Small intestine (tissue), 7 donors: ENCODE results near the gene SPAG9. TPM values are rescaled to one million over a fixed set of nuclear protein-coding genes. Genes with fewer than 3 reads are reported as not detected.
"Not testable (repeated sequence)": the region's sequence is repeated elsewhere in the genome, so short reads cannot be mapped to it uniquely, and the experiment has no call there.

ENCODE experiments used
- DNase-seq, 2 donors: peaks; one replicate each; pipeline versions ENCODE4 v3.0.0 to v3.0.0-alpha.2; 2013
- FAIRE-seq: peaks from 2 replicates; lab custom pipeline; 2012; peaks lifted over from hg19 to GRCh38; lab: Jason Lieb, UNC
- H3K27ac ChIP-seq, 3 donors: one replicate each; pipeline ENCODE4 v1.5.1; 2013; ENCODE audit warnings: low read length in 2 of 3, mild to moderate bottlenecking in 2 of 3, control low read depth in 1 of 3, inconsistent platforms in 1 of 3, low read depth in 1 of 3, moderate library complexity in 1 of 3
- H3K27me3 ChIP-seq, 3 donors: one replicate each; pipeline ENCODE4 v1.6.1; 2013; ENCODE audit warnings: low read length in 3 of 3, inconsistent platforms in 1 of 3; ENCODE audit not compliant: control insufficient read depth in 3 of 3, insufficient read depth in 3 of 3
- H3K36me3 ChIP-seq, 3 donors: one replicate each; pipeline ENCODE4 v1.6.1; 2013; ENCODE audit warnings: low read length in 3 of 3, inconsistent platforms in 1 of 3, low read depth in 1 of 3, mild to moderate bottlenecking in 1 of 3, moderate library complexity in 1 of 3; ENCODE audit not compliant: control insufficient read depth in 3 of 3, insufficient read depth in 2 of 3
- H3K4me1 ChIP-seq, 3 donors: one replicate each; pipeline ENCODE4 v1.6.1; 2013; ENCODE audit warnings: low read length in 2 of 3, inconsistent platforms in 1 of 3, low read depth in 1 of 3, mild to moderate bottlenecking in 1 of 3, moderate library complexity in 1 of 3; ENCODE audit not compliant: control insufficient read depth in 3 of 3, insufficient read depth in 2 of 3
- H3K4me3 ChIP-seq, 3 donors: one replicate each; pipeline ENCODE4 v1.5.1; 2013; ENCODE audit warnings: low read length in 3 of 3, control low read depth in 1 of 3, inconsistent platforms in 1 of 3, low read depth in 1 of 3, mild to moderate bottlenecking in 1 of 3, moderate library complexity in 1 of 3
- H3K9me3 ChIP-seq, 2 donors: one replicate each; pipeline ENCODE4 v1.6.1; 2013; ENCODE audit warnings: low read depth in 1 of 2, low read length in 1 of 2; ENCODE audit not compliant: control insufficient read depth in 2 of 2, insufficient read depth in 1 of 2
- WGBS, 3 donors: extraction: QIAGEN DNeasy Blood & Tissue Kit; methylation state at CpG; one replicate each; pipeline ENCODE4 v1.1.7; 2013; 5-methylcytosine and 5-hydroxymethylcytosine counted together
- polyA plus RNA-seq, 4 donors: library from polyadenylated mRNA; stranded (reverse) in 3 of 4; unstranded in 1 of 4; fragments of 200-250 nt in 3 of 4; fragments of 120-200 nt in 1 of 4; gene quantifications; one replicate each; pipeline versions ENCODE4 v1.2.1 to v1.2.3, GENCODE V29; 2013
- donor health status: healthy with polysubstance abuse.
- donor health status: control.
- donor health status: control.
- donor health status: Bipolar disorder and iron deficiency.
- donor health status: healthy.

SPAG9 gene
- polyA plus RNA-seq, 4 donors: 14.1 to 65.9 (median 18.5) TPM

DNA sequence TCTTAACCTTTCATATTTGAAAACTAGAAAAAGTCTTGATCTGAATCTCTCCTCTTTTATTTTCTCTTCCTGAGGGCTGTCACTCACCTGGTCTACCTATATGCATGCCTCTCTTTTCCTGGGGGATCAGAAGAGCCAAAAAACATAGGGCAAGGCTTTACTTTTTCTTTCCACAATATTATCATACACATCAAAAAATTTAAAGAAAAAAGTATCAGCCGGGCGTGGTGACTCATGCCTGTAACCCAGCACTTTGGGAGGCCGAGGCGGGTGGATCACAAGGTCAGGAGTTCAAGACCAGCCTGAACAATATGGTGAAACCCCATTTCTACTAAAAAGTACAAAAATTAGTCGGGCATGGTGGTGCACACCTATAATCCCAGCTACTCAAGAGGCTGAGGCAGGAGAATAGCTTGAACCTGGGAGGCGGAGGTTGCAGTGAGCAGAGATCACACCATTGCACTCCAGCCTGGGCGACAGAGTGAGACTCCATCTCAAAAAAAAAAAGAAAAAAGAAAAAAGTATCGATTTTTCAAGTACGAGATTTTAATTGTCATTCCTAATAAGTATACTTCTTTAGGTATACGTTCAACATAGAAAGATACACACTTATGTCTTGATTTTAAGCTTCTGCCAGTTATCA, 1.9 kb upstream of the SPAG9 start:
- not testable (repeated sequence) for H3K4me3 ChIP-seq, H3K36me3 ChIP-seq, H3K27me3 ChIP-seq, H3K9me3 ChIP-seq, FAIRE-seq, DNase-seq
- Histone ChIP-seq H3K4me1 (peaks cover 0 to 58% (median 0%) of the 10 kb centered on the region in 3 donors), H3K27ac (peak overlapping the region; percentile 95 to 98 (median 96))
- WGBS, 3 donors: 61 to 83% (median 75%) methylated on average over 10 of the region's 10 CpGs

GRCh38 chr17:51121620-51122472, 1.2 kb upstream of the SPAG9 start:
- H3K27ac ChIP-seq: peak overlapping the region; percentile 95 to 98 (median 96)
- peak; percentile 96 to 97 for DNase-seq
- no peaks in the 10 kb centered on the region for H3K9me3 ChIP-seq
- no peak for FAIRE-seq
- 10 to 16% (median 13%) methylated on average over 23 of the region's 23 CpGs for WGBS, 3 donors
- H3K4me3 ChIP-seq: peak overlapping the region in 2 of 3 donors; percentile 53 to 99
- H3K36me3 ChIP-seq: peaks cover 0 to 5% (median 0%) of the 10 kb centered on the region in 3 donors
- H3K27me3 ChIP-seq: no peaks in the 10 kb centered on the region
- peaks cover 0 to 51% (median under 1%) of the 10 kb centered on the region in 3 donors for H3K4me1 ChIP-seq

DNA sequence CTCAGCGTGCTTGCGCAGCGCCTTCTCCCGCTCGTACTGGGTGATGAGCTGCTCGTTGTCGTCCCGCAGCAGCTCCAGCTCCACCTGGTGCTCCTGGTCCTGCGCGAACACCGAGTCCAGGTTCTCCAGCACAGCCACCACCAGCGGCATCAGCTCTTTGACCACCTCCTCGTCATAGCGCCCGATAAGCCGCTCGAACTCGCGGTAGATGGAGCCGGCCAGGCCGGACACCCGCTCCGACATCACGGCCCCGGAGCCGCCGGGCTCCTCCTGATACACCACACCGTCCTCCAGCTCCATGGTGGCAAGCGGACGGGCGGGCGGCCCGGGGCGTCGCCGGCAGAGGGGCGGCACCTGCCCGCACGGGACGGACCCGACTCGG, 320 bp downstream of the SPAG9 start:
- peaks cover 0 to 39% (median 2%) of the 10 kb centered on the region in 3 donors for H3K4me1 ChIP-seq
- FAIRE-seq (no peak), DNase-seq (peak in 1 of 2 donors; percentile 56)
- peak overlapping the region; percentile 93 to 99 (median 94) for H3K4me3 ChIP-seq
- 0 to 1% (median 0%) methylated on average over 26 to 42 of the region's 42 CpGs for WGBS, 3 donors
- peak overlapping the region; percentile 96 to 99 (median 99) for H3K27ac ChIP-seq
- H3K27me3 ChIP-seq: no peaks in the 10 kb centered on the region
- no peaks in the 10 kb centered on the region for H3K9me3 ChIP-seq
- H3K36me3 ChIP-seq: peaks cover 0 to 12% (median 0%) of the 10 kb centered on the region in 3 donors

DNA sequence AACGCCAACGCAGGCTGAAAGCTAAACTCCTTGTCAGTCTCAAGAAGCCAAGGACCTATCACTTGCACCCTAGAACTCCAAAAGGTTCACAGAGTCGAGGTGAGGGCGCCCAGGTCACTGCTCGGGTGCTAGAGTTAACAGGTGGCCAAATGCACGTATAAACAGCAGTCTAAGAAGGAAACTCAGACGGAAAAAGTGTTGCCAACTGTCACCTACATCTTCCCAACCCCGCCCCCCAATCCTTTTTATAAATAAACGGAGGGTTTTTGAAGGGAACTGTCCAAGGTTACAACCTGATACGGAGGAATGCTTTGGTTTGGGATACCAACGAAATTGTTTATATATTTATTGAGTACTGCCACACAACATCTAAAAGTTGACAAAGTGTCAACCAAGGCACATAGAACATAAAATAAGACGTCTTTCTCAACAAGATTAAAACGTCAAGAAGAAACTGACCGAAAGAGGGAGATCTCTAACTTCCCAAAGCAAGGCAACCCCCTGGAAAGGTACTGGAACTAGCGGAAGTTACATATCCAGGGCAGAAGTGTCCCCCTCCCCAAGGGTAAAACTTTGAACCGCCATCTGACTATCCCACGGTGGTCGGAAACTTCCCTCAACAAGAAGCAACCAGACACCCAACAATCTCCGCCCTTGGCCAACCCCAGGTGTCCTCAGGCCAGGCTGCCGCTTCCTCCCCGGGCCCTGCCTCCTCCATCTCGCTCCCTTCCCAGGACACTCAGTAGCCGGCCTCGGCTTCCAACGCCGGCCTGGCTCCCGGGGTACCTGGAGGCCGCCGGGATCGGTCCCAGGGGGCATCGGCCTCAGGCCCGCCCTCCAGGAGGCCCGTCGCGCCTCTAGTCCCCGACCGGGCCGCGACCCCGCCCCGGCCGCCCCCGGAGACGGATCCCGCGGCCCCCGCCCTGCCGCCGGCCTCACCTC, 982 bp downstream of the SPAG9 start:
- H3K27me3 ChIP-seq: no peaks in the 10 kb centered on the region
- peaks cover 0 to 32% (median 2%) of the 10 kb centered on the region in 3 donors for H3K4me1 ChIP-seq
- WGBS, 3 donors: 1% methylated on average over 31 to 49 of the region's 49 CpGs
- H3K9me3 ChIP-seq: no peaks in the 10 kb centered on the region
- DNase-seq: peak; percentile 58 to 78
- FAIRE-seq: no peak
- H3K36me3 ChIP-seq: peaks cover 0 to 12% (median 0%) of the 10 kb centered on the region in 3 donors
- peak overlapping the region; percentile 96 to 99 (median 99) for H3K27ac ChIP-seq
- H3K4me3 ChIP-seq: peak overlapping the region; percentile 93 to 99 (median 94)

GRCh38 chr17:51118330-51119195, 2.1 kb downstream of the SPAG9 start:
- Histone ChIP-seq H3K9me3 (no peaks in the 10 kb centered on the region), H3K4me3 (peak overlapping the region in 2 of 3 donors; percentile 93 to 99), H3K27me3 (no peaks in the 10 kb centered on the region), H3K4me1 (peaks cover 0 to 25% (median 2%) of the 10 kb centered on the region in 3 donors), H3K27ac (peak overlapping the region in 2 of 3 donors; percentile 62 to 99), H3K36me3 (peaks cover 0 to 12% (median 0%) of the 10 kb centered on the region in 3 donors)
- WGBS, 3 donors: 21 to 33% (median 31%) methylated on average over 14 of the region's 14 CpGs
- FAIRE-seq (no peak), DNase-seq (peak; percentile 75 to 83)

DNA sequence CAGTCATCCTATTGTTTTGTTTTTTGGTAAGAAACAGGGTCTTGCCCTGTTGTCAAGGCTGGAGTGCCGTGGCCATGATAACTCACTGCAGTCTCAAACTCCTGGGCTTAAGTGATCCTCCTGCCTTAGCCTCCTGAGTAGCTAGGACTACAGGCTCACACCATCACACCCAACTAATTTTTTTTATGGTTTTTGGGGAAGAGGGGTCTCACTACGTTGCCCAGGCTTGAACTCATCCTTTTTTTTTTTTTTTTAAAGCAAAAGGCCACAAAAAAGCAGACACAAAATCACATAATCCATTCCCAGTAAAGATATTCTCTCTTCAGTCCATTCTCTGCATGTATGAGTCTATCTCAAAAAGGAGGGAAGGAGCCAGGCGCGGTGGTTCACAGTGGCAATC, 5.5 kb downstream of the SPAG9 start:
- DNase-seq (no peak), FAIRE-seq (no peak)
- Histone ChIP-seq H3K27me3 (no peaks in the 10 kb centered on the region), H3K4me1 (peaks cover 0 to 27% (median 2%) of the 10 kb centered on the region in 3 donors), H3K27ac (no peak overlapping the region), H3K9me3 (no peaks in the 10 kb centered on the region), H3K36me3 (peaks cover 0 to 17% (median 0%) of the 10 kb centered on the region in 3 donors), H3K4me3 (no peak overlapping the region)
- 87 to 90% (median 88%) methylated on average over 4 of the region's 4 CpGs for WGBS, 3 donors
